H54 (cell line): Measurements from ENCODE around the gene TTLL11.

Experiments used
- DNase-seq: peaks from one replicate; pipeline ENCODE4 v3.0.0; 2011; ENCODE audit warnings: low spot score, mixed read lengths; ENCODE audit not compliant: insufficient read length
- FAIRE-seq: peaks from 3 replicates; lab custom pipeline; 2011; peaks lifted over from hg19 to GRCh38; lab: Jason Lieb, UNC
- POLR2A ChIP-seq: IDR thresholded peaks from 2 replicates; pipeline ENCODE4 v1.6.1; 2011; ENCODE audit warnings: low read depth, mild to moderate bottlenecking, low read length

TTLL11 gene

GRCh38 chr9:122090287-122090883 lies 2.7 kb downstream of the TTLL11 start:
- no peak for TF ChIP-seq POLR2A
- FAIRE-seq = no peak
- no peak for DNase-seq

GRCh38 chr9:122088880-122089706 lies 4.0 kb downstream of the TTLL11 start:
- DNase-seq = no peak
- TF ChIP-seq POLR2A = no peak
- FAIRE-seq = no peak

DNA sequence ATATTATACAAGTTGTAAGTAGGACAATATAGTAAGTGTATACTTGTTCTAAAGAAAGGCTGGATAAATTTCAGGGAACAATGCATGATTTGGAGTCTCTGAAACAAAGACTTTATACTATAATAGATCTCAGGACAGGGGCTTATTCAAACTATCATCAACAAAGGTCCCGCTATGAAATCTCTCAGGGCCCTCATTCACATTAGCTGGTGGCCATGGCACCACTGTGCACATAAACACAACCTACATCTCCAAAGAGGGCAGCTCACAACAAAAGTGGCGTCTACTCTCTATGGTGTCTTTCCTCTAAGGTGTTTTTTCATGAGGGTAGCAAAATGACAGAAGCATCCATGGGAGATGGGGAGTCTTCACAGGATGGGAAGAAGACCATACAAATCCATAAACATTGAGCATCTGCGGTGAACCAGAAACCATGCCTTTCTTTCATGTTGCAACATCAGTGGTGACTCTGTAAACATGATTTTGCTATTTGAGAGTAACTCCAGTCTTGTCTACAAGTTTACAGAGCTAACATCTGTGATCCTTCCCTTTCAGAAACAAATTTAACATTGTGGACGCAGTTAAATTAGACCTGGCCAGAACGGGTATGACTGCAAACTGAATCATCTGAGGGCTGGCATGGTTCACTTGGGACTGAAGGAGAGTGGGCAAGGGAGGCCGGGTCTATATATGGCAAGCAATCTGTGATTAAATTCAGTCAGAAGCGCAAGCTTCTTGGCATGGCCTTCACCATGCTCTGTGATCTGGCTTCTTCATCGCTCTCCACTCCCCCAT lies 5.5 kb downstream of the TTLL11 start:
- DNase-seq (no peak), FAIRE-seq (no peak)
- TF ChIP-seq POLR2A = no peak

GRCh38 chr9:122086873-122087272 lies 6.2 kb downstream of the TTLL11 start:
- no peak for TF ChIP-seq POLR2A
- no peak for FAIRE-seq

DNA sequence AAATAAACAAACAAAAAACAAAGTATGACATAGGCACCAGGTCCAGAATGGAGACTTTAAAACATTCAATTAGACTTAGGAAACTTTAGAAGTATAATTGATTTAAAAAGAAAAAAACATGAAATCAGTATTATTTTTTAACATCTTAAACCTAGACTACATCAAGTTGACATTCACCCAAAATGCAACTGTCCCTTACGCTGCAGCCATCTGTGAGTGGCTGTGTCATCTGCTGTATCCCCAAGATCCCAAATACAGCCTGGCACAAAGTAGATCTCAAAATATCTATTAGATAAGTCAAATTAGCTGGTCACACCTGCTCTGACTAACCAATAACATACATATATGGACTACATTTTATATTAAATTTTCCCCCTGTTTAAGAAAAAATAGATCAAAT lies 7.8 kb downstream of the TTLL11 start:
- no peak for TF ChIP-seq POLR2A
- DNase-seq (no peak), FAIRE-seq (no peak)

More at GRCh38 chr9:122086873-122087272, 6.2 kb downstream of the TTLL11 start:
- DNase-seq = no peak

- DNase-seq (no peak), FAIRE-seq (no peak)
- no peak for TF ChIP-seq POLR2A
Observed at GRCh38 chr9:122084026-122084675, 9.0 kb downstream of the TTLL11 start.

DNA sequence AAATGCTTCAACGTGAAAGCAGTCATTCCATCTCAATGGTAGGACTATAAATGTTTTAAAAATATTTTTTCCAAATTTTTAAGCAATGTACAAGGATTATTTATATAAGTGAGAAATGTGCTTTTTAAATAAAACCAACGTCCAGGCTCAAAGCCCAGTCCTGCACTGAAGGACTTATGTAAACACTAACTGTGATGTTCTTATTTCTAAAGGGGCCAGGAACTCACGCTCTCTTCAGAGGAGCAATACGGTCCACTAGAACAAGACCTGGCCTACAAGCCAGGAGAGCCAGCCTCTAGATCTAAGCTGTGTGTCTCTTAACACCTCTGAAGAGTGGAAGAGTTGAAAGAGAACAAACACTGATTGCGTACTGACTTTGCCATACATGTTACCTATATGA lies 12.1 kb downstream of the TTLL11 start:
- peak; percentile 70 for FAIRE-seq
- DNase-seq = no peak
- TF ChIP-seq POLR2A = no peak

GRCh38 chr9:122078557-122078956 lies 14.6 kb downstream of the TTLL11 start:
- TF ChIP-seq POLR2A = no peak
- FAIRE-seq (peak; percentile 72), DNase-seq (no peak)

GRCh38 chr9:122076773-122077172 lies 16.3 kb downstream of the TTLL11 start:
- peak; percentile 60 for FAIRE-seq
- DNase-seq = no peak
- TF ChIP-seq POLR2A = no peak

DNA sequence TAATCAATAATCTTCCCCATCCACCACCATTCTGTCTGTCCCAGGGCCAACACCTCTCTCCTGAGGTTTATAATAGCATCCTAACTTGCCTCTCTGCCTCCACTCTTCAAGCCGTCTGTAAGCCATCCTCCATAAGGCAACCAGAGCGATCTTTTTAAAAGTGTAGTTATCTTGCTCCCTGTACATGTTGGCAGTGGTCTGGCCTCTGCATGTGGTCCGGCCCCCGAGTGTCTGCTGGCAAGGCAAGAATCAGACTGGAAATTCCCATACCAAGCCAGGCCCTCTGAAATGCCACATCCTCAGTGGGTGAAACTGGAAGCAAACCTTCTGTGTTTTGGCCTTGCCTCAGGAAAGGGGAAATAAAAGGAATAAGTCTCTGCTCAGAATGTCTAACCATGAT lies 17.0 kb downstream of the TTLL11 start:
- no peak for TF ChIP-seq POLR2A
- FAIRE-seq (peak; percentile 27), DNase-seq (no peak)

- TF ChIP-seq POLR2A = no peak
- DNase-seq (no peak), FAIRE-seq (peak; percentile 43)
Observed at GRCh38 chr9:122075135-122076030, 17.7 kb downstream of the TTLL11 start.

DNA sequence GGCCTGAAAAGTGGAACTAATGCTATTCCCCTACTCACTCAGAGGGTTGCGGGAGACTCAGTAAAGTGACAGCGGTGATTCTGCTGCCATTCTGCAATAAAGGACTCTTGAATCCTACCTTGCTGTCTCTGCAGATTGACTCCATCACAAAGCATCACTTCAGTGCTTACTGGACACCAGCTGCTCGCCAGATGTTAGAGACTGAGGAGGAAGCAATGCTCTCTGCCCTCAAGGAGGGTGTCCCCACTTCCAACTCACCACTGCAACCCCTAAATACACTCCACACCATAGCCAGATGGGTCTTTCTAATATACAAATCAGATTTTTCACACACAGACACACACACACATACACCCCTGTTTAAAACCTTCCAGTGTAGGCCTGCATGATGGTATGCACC lies 21.4 kb downstream of the TTLL11 start:
- FAIRE-seq = no peak
- no peak for DNase-seq
- no peak for TF ChIP-seq POLR2A
